Prostate gland (tissue), 2 donors: ENCODE measurements around the gene STX1A. TPM values are rescaled to one million over a fixed set of nuclear protein-coding genes. Genes with fewer than 3 reads are reported as not detected.

ENCODE experiments used
- DNase-seq: peaks from one replicate; pipeline ENCODE4 v3.0.0-alpha.2; 2019; ENCODE audit warnings: low spot score
- H3K27ac ChIP-seq, 2 donors: fragments of 200-600 bp; sonication (generic); 2 replicates each; pipeline ENCODE4 v1.5.1; 2017 to 2019
- H3K27me3 ChIP-seq: fragments of 200-600 bp; sonication (generic); replicated peaks from 2 replicates; pipeline ENCODE4 v1.5.1; 2019; ENCODE audit not compliant: insufficient read depth
- H3K36me3 ChIP-seq, 2 donors: fragments of 200-600 bp; sonication (generic); 1 replicate in 1 of 2; 2 replicates in 1 of 2; pipeline versions ENCODE4 v1.5.1 to v1.8.1; 2017 to 2019
- H3K4me1 ChIP-seq: fragments of 200-600 bp; sonication (generic); replicated peaks from 2 replicates; pipeline ENCODE4 v1.5.1; 2019
- H3K4me3 ChIP-seq, 2 donors: fragments of 200-600 bp; sonication (generic); 2 replicates each; pipeline ENCODE4 v1.5.1; 2017 to 2019
- H3K9me3 ChIP-seq: fragments of 200-600 bp; sonication (generic); 2 replicates; pipeline ENCODE4 v1.5.1; 2017
- CTCF ChIP-seq, 4 experiments: fragments of 200-600 bp in 2 of 4; fragments of 450-650 bp in 2 of 4; sonication (generic) in 2 of 4; IDR thresholded peaks; 1 replicate in 3 of 4; 2 replicates in 1 of 4; pipeline ENCODE4 v1.5.1; 2016 to 2019; ENCODE audit warnings: antibody characterized with exemption in 4 of 4, mild to moderate bottlenecking in 2 of 4, moderate library complexity in 2 of 4
- POLR2A ChIP-seq: fragments of 450-650 bp; IDR thresholded peaks from one replicate; pipeline ENCODE4 v1.6.1; 2016; ENCODE audit warnings: antibody characterized with exemption, mild to moderate bottlenecking
- POLR2AphosphoS5 ChIP-seq: sonication (generic); formaldehyde crosslinking; IDR thresholded peaks from one replicate; pipeline ENCODE4 v1.6.1; 2017; ENCODE audit warnings: antibody characterized with exemption
- WGBS: methylation state at CpG from one replicate; pipeline ENCODE4 v1.1.5; 2018; 5-methylcytosine and 5-hydroxymethylcytosine counted together
- intact Hi-C: fragments of 100-400 bp; cut with DNase I; formaldehyde crosslinking; loops from one replicate; pipeline ENCODE4 v1.14.2; 2022
- total RNA-seq, 2 donors: library from RNA; depleted of rRNA; stranded (reverse); fragments of >200 nt; gene quantifications; one replicate each; pipeline ENCODE4 v1.1.0, GENCODE V29; 2016

Gene STX1A
- total RNA-seq, 2 donors from 2014 or later, result 6.8 to 15.3 TPM

- peaks cover 7 to 8% of the 10 kb centered on the region in 2 donors for H3K36me3 ChIP-seq
- DNase-seq, result no peak
- H3K4me1 ChIP-seq, result no peaks in the 10 kb centered on the region
- no peak for TF ChIP-seq POLR2A
- TF ChIP-seq POLR2AphosphoS5, result no peak
- no peak for TF ChIP-seq CTCF (IDR thresholded peaks at IDR 0.05)
- H3K27ac ChIP-seq, result no peak overlapping the region
- 72% methylated on average over 6 of the region's 7 CpGs for WGBS
- H3K4me3 ChIP-seq, result no peak overlapping the region
- no peaks in the 10 kb centered on the region for H3K27me3 ChIP-seq
- no peaks in the 10 kb centered on the region for H3K9me3 ChIP-seq
- intact Hi-C loops, result no loop called here
Measured at GRCh38 chr7:73698410-73698809, 21.1 kb downstream of the STX1A start.

GRCh38 chr7:73696372-73696771, 23.1 kb downstream of the STX1A start:
- Histone ChIP-seq H3K27ac (no peak overlapping the region), H3K27me3 (no peaks in the 10 kb centered on the region), H3K4me1 (no peaks in the 10 kb centered on the region), H3K4me3 (no peak overlapping the region), H3K9me3 (no peaks in the 10 kb centered on the region), H3K36me3 (peaks cover 9 to 10% of the 10 kb centered on the region in 2 donors)
- no peak for DNase-seq
- no peak for TF ChIP-seq POLR2AphosphoS5
- no peak for TF ChIP-seq POLR2A
- no peak for TF ChIP-seq CTCF (IDR thresholded peaks at IDR 0.05)
- intact Hi-C loops, result no loop called here
- 84% methylated on average over 4 of the region's 4 CpGs for WGBS

GRCh38 chr7:73690646-73691045, 28.8 kb downstream of the STX1A start:
- intact Hi-C loops, result no loop called here
- no peaks in the 10 kb centered on the region for H3K4me1 ChIP-seq
- no peaks in the 10 kb centered on the region for H3K9me3 ChIP-seq
- no peak overlapping the region for H3K4me3 ChIP-seq
- H3K27ac ChIP-seq, result no peak overlapping the region
- H3K27me3 ChIP-seq, result no peaks in the 10 kb centered on the region
- DNase-seq, result no peak
- TF ChIP-seq POLR2A (no peak), POLR2AphosphoS5 (no peak), CTCF (IDR thresholded peaks at IDR 0.05) (no peak)
- 89% methylated on average over 7 of the region's 7 CpGs for WGBS
- H3K36me3 ChIP-seq, result peaks cover 10 to 15% of the 10 kb centered on the region in 2 donors

GRCh38 chr7:73688288-73688687, 31.2 kb downstream of the STX1A start:
- peaks cover 2 to 5% of the 10 kb centered on the region in 2 donors for H3K36me3 ChIP-seq
- no peak overlapping the region for H3K4me3 ChIP-seq
- H3K9me3 ChIP-seq, result no peaks in the 10 kb centered on the region
- DNase-seq, result no peak
- intact Hi-C loops, result no loop called here
- WGBS, result 93% methylated on average over 8 of the region's 8 CpGs
- no peaks in the 10 kb centered on the region for H3K27me3 ChIP-seq
- H3K4me1 ChIP-seq, result no peaks in the 10 kb centered on the region
- TF ChIP-seq CTCF (IDR thresholded peaks at IDR 0.05) (no peak), POLR2AphosphoS5 (no peak), POLR2A (no peak)
- H3K27ac ChIP-seq, result no peak overlapping the region

DNA sequence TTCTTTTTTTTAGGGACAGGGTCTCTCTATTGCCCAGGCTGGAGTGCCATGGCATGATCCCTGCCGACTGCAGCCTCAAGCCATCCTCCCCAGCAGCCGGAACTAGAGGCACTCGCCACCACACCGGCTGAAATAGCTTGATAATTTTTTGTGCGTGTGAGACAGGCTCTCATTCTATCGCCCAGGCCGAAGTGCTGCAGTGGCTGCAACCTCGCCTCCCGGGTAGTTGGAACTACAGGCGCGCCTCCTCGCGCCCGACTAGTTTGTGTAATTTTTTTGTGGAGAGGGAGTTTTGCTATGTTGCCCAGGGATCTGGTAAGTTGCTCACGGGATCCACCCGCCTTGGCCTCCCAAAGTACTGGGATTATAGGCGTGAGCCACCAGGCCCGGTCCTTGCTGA, 34.2 kb downstream of the STX1A start:
- no peaks in the 10 kb centered on the region for H3K27me3 ChIP-seq
- H3K4me1 ChIP-seq, result peaks cover 14% of the 10 kb centered on the region
- intact Hi-C loops, result no loop called here
- H3K4me3 ChIP-seq, result no peak overlapping the region
- TF ChIP-seq POLR2AphosphoS5 (no peak), POLR2A (no peak), CTCF (IDR thresholded peaks at IDR 0.05) (no peak)
- 93% methylated on average over 18 of the region's 18 CpGs for WGBS
- H3K27ac ChIP-seq, result no peak overlapping the region
- H3K9me3 ChIP-seq, result no peaks in the 10 kb centered on the region
- H3K36me3 ChIP-seq, result peaks cover 0 to 5% of the 10 kb centered on the region in 2 donors
- DNase-seq, result no peak
